GM19238 (cell line): ENCODE measurements around the gene MLH1.
A peak's percentile ranks its signal among the peaks of the same experiment; 100 is the strongest.

ENCODE experiments used
- DNase-seq: peaks from one replicate; pipeline ENCODE4 v3.0.0; 2011; ENCODE audit warnings: low spot score; ENCODE audit not compliant: insufficient read length

The MLH1 gene

DNA sequence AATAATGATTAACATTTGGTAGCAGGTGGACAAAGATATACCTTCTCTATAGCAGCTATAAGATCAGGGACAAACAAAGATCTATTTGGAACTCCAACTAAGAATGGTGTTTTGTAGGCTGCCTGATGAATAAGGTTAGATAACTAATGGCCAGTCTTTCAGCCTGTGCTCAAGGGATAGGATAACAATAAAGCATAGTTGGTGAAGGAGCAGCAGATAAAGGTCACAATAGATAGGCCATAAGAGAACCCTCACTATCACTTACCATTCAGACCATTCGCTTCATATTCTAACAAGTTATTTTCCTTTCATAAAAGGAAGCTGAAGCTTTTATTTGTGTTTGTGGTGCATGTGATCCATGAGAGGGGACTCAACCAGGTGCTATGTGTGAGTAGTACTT lies 20.2 kb upstream of the MLH1 start:
- no peak for DNase-seq

DNA sequence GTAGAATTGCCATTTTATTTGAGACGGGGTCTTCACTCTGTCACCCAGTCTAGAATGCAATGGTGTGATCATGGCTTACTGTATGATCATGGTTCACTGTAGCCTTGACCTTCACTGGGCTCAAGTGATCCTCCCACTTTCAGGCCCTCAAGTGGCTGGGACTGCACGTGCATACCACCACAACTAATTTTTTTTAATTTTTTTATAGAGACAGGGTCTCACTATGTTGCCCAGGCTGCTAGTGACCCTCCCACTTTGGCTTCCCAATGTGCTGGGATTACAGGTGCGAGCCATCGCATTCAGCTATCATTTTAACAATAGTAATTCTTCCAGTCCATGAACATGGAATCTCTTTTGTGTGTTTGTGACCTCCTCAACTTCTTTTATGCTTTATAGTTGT lies 12.3 kb upstream of the MLH1 start:
- DNase-seq, result no peak

DNA sequence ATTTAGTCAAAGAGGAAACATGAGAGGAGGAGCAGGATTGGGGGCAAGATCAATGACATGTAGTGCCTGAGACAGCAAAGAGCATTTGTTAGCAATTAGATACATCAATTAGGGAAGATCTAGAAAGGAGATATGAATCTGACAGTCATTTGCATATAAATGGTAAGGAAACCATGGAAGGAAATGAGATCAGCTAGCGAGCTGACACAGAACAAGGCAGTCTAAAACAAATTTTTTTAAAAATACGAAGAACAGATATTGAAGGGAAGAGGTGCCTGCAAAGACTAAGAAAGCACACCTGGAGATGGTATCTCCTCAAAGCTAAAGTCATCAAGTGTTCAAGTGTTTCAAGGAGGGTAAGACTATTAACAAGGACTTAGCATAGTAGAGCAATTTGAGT lies 5.0 kb upstream of the MLH1 start:
- DNase-seq, result no peak

GRCh38 chr3:36989005-36989404 lies 4.3 kb upstream of the MLH1 start:
- no peak for DNase-seq

GRCh38 chr3:36989568-36989967 lies 3.8 kb upstream of the MLH1 start:
- DNase-seq, result no peak

DNA sequence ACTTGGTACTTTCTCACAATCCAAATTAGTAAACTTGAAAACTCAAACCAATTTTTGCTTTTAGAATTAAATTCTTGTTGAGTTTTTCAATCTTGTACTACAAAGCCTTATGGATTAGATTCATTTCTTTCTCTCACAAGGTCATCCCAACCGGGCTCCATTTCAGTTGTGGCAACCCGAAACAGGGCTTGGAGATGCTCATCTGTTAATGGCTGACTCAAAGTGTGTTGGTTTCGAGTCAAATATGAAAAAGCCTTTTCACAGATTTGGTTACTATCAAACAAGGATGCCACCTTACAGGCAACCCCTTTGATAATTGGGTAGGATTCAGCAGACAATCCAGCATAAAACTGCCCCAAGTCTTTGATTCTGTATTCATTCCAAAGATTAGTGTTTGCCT lies 2.2 kb upstream of the MLH1 start:
- no peak for DNase-seq

GRCh38 chr3:36991923-36992805 lies 1.2 kb upstream of the MLH1 start:
- no peak for DNase-seq

DNA sequence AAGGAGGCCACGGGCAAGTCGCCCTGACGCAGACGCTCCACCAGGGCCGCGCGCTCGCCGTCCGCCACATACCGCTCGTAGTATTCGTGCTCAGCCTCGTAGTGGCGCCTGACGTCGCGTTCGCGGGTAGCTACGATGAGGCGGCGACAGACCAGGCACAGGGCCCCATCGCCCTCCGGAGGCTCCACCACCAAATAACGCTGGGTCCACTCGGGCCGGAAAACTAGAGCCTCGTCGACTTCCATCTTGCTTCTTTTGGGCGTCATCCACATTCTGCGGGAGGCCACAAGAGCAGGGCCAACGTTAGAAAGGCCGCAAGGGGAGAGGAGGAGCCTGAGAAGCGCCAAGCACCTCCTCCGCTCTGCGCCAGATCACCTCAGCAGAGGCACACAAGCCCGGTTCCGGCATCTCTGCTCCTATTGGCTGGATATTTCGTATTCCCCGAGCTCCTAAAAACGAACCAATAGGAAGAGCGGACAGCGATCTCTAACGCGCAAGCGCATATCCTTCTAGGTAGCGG lies 452 bp upstream of the MLH1 start, which contains the start of gene EPM2AIP1:
EPM2AIP1 (minus strand) TSS at position 326 of the 520 bp plus-strand sequence; CDS start at position 272, 54 bp downstream.
- peak; percentile 78 for DNase-seq

- no peak for DNase-seq
Observed at GRCh38 chr3:37014620-37015019, 21.3 kb downstream of the MLH1 start.

- no peak for DNase-seq
Observed at GRCh38 chr3:37015642-37016041, 22.3 kb downstream of the MLH1 start.

- no peak for DNase-seq
Observed at GRCh38 chr3:37016903-37017302, 23.6 kb downstream of the MLH1 start.

DNA sequence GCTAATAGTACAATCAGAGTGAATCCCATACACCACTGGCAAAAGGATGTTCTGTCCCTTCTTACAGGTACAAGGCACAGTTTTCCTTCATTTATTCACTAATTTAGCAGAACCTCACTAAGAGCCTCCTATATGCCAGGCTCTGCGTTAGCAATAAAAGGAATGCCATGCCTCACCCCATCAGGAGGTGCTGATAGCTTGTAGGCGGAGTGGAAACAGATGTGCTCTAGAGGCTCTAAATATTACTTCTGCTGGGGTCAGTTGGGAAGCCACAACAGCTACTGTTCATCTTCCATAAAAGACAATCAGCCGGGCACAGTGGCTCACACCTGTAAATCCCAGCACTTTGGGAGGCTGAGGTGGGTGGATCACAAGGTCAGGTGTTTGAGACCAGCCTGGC lies 24.4 kb downstream of the MLH1 start:
- no peak for DNase-seq

DNA sequence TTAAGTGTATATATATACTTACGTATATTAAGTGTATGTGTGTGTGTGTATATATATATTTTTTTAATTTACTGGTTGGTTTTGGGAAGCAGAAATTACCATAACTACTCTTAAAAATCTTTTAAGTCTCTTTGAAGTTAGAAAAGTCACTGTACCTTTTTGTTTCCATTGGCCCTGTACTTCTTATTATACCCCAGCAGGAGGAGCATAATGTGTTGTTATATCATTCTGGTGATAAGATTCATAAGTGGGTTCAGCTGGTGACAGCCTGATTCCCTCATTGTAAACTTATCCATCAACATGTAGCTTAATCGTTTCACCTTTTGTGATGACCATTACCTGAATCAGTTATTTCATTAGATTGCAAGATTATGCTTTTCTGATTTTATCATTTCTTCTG lies 30.8 kb downstream of the MLH1 start:
- DNase-seq, result no peak

- no peak for DNase-seq
Observed at GRCh38 chr3:37024820-37025405, 31.6 kb downstream of the MLH1 start.

DNA sequence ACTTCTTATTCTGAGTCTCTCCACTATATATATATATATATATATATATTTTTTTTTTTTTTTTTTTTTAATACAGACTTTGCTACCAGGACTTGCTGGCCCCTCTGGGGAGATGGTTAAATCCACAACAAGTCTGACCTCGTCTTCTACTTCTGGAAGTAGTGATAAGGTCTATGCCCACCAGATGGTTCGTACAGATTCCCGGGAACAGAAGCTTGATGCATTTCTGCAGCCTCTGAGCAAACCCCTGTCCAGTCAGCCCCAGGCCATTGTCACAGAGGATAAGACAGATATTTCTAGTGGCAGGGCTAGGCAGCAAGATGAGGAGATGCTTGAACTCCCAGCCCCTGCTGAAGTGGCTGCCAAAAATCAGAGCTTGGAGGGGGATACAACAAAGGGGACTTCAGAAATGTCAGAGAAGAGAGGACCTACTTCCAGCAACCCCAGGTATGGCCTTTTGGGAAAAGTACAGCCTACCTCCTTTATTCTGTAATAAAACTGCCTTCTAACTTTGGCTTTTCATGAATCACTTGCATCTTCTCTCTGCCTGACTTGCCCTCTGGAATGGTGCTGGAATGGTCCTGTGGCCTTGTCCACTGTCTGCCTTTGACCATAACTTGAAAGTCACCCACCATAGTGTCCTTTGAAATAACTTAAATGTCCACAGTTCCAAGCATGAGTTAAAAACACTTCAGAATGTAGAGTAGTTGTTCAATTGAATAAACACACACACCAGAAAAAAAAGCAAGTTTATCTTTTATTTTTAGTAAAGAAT lies 32.4 kb downstream of the MLH1 start:
- no peak for DNase-seq

GRCh38 chr3:37026851-37027250 lies 33.5 kb downstream of the MLH1 start:
- no peak for DNase-seq

DNA sequence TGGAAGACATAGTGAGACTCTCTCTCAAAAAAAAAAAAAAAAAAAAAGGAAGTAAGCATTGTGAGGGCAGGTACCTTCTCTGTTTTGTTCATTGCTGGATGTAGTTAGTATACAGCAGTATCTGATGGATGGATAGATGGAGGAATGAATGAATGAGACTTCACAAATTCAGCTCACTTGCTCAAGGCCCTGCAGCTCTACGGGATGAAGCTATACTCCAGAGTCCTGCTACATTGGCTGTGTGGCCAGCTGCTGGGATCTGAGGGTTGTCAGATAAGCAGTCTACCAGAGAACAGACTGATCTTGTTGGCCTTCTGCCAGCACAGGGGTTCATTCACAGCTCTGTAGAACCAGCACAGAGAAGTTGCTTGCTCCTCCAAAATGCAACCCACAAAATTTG lies 35.0 kb downstream of the MLH1 start:
- DNase-seq, result no peak

DNA sequence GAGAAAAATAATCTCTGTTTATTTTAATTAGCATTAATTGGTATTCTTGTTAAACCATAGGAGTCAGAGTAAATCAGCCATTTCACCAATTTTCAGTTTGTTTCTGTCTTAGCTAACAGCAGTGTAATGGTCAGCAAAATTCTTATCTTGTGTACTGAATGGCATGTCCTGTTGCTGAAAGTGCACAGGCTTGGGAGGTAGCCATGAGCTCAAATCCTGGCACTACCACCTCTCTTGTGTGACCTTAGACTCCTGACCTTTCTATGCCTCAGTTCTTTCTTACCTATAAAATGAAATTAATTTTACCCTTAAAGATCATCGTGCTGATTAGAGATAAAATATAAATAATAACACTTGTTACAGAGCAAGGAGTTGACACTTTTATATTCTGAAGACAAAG lies 35.8 kb downstream of the MLH1 start:
- no peak for DNase-seq

- no peak for DNase-seq
Observed at GRCh38 chr3:37029516-37030163, 36.3 kb downstream of the MLH1 start.

DNA sequence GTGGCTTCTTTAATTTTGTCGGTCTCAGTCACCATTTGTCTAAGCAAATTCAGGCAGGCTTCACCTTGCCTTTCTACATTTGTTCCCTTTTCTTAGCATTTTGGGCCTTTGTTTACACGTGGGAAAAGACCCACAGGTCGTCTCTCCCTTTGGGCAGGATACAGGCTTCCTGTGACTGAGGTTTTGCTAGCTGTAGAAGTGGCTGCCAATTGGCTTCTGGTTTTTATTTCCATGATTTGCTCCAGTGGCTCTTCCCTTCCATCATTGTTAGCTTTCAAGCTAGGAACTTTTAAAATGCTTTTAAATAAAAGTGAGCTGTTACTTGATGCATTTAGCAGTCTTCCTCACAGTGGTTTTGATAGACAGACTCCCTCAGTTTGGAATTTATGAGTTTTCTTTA lies 37.3 kb downstream of the MLH1 start:
- DNase-seq, result no peak

DNA sequence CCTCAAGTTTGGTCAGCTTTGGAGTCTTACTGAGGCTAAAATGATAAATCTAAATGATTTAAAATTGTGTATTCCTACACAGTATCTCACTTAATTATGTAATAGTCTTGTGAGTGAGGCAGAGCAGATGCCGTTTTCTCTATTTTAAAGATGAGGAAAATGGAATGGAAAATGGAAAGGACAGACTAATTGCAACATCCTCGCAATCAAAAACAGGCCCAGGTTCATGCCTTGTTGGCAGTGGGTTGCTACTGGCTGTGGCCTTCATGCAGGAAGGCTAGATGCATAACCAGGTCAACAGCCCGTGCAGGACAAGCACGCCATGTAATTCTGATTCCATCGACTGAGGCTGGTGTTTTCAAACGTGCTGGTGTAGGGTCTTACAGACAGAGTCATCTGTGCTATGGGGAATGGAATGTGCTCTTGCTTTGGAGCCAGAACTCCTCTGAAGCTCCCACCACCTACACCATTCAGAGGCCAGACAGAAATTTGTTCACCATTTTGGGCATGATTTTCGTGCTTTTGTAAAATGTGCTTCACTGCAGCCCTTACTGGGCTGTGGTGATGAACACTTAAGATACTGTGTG lies 37.9 kb downstream of the MLH1 start:
- DNase-seq, result no peak
